22Rv1 (cell line): Measurements from ENCODE around the gene PAFAH1B2.
"Not testable (repeated sequence)": the region's sequence is repeated elsewhere in the genome, so short reads cannot be mapped to it uniquely, and the experiment has no call there.

ENCODE experiments used
- H3K27ac ChIP-seq: fragments of 450-650 bp; 2 replicates; pipeline ENCODE4 v1.5.1; 2017
- CTCF ChIP-seq: fragments of 450-650 bp; IDR thresholded peaks from 2 replicates; pipeline ENCODE4 v1.5.1; 2017; ENCODE audit warnings: mild to moderate bottlenecking
- ZFX ChIP-seq: fragments of 450-650 bp; IDR thresholded peaks from 2 replicates; pipeline ENCODE4 v1.6.1; 2017; ENCODE audit warnings: antibody characterized with exemption, borderline replicate concordance

PAFAH1B2 gene

GRCh38 chr11:117209351-117210125, 65.5 kb downstream of the PAFAH1B2 start:
- not testable (repeated sequence) for H3K27ac ChIP-seq

DNA sequence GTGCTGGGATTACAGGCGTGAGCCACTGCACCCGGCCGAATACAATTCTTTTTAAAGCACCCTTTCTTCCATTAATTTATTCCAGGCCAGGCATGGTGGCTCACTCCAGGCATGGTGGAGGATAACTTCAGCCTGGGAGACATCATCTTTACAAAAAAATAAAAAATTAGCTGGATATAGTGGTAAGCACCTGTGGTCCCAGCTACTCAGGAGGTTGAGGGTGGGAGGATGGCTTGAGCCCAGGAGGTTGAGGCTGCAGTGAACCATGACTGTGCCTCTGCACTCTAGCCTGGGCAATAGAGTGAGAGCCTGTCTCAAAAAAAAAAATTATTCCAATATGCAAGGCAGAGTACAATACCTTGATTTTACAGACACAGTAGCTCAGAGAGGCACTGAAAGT, 66.5 kb downstream of the PAFAH1B2 start:
- H3K27ac ChIP-seq = no peak overlapping the region
- TF ChIP-seq ZFX (no peak), CTCF (no peak)

- TF ChIP-seq ZFX (no peak), CTCF (no peak)
- no peak overlapping the region for H3K27ac ChIP-seq
Measured at GRCh38 chr11:117212697-117213355, 68.7 kb downstream of the PAFAH1B2 start.

DNA sequence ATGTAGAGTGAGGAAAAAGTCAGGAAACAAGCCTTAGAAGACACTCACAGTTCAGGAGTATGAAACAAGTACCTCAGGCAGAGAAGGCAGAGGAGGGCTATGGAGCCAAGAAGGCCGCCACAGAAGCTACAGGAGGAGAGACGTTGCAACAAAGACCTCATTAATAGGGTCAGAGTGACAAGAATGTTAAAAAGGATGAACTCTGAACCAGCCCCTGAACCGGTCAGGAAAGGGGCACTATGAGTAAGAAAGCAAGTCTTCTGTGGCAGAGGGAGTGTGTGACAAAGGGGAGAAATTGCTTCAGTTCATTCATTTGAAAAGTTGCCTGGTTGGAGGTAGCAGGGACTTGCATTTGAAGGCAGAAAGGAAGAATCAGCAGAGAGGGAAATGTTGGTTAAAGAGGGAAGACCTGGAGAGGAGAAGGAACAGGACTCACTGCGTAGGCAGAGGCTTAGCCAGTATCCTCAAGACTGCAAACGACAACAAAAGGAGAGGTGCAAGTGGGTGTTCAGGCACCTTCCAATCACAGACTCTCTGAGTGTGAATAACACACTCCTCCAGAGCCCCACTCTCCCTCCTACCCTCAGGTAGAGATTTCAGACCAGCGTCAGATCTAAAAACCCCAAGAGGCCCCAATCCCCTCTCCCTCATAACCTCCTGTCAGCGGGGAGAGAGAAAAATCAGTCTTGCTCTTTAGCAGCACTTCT, 70.5 kb downstream of the PAFAH1B2 start:
- TF ChIP-seq CTCF (no peak), ZFX (no peak)
- no peak overlapping the region for H3K27ac ChIP-seq

GRCh38 chr11:117217141-117218084, 73.3 kb downstream of the PAFAH1B2 start:
- TF ChIP-seq ZFX = no peak
- TF ChIP-seq CTCF = no peak
- no peak overlapping the region for H3K27ac ChIP-seq

DNA sequence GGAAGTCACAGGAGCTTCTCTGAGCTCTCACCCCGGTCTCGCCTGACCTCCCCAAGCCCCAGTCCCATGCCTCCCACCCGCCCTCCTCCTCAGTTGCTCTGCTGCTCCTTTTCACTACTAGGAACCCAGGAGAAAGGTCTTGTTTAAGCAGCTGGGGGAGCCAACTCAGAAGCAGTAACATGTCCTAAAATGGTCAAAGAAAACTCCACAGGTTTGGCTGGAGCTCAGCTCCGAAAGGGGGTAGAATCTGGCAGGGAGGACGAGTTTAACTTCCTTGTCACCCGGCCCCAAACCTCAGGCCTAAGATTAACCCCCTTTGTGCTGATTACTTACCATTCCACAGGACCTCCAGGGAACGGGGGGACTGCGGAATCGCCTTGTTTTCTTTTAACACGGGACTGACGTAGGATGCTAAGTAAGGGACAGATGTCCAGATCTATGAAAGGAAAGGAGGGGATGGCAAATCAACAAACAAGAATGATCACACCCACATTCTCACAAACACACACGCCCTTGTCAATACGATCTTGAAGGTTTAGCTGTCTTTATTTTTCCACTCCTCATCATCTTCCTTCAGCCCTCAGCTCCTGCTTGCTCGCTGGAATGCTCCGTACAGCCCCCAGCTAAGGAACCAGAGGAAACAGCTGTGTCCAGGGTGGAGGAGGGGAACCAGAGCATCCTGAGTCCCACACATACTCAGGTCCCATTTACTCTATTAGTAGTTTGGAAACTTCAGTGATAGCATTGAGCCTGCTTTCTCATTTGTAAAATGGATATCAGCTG, 74.2 kb downstream of the PAFAH1B2 start:
- H3K27ac ChIP-seq = no peak overlapping the region
- TF ChIP-seq CTCF (no peak), ZFX (no peak)

- no peak overlapping the region for H3K27ac ChIP-seq
- no peak for TF ChIP-seq ZFX
- no peak for TF ChIP-seq CTCF
Measured at GRCh38 chr11:117219001-117219400, 74.9 kb downstream of the PAFAH1B2 start.
